Measurements from ENCODE around the gene MYO5B.
"Not testable (repeated sequence)": the region's sequence is repeated elsewhere in the genome, so short reads cannot be mapped to it uniquely, and the experiment has no call there.

The MYO5B gene

DNA sequence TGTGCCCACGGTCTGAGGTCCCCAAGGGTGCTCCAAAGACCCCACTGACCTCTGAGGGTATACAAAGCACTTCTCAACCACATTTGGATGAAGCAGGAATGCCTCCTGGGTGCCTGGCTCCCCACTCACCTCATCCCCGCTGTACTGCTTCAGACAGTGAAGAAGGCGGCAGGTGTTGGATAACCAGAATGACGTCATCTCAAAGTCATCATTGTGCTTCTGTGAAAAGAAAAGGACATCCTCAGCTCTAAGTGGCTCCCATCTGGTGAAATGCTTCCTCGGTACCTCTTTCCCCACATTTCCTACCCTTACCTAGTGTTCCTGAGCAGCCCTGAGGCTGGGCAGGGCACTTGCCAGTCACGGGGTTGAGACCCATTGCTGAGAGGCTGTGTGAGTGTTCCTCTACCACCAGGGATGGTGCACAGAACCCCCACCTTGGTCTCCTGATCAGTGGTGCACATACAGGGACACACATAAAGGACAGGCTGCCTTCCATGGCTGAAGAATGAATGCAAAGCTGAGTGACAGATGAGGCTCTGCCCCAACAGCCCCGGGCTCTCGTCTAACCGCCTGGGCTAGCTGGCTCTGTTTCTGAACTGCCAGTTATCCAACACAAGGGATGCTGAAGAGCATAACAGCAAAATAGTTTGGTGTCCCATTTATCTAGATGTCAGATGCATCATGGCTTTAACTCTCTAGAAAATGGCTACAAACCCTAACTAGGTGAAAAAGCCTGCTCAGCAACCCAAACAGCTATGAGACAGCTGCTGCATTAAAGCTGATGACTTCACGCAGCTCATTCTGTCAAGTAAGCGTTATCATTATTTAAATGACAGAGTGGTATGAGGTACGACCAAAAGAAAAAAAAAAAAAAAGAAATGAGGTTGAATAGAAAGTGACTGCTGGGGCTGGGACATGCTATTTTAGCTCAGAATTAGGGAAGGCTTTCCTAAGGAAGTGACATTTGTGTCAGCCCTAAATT lies 353.4 kb downstream of the MYO5B start:
- no peak for DNase-seq (ENCODE audit: low read depth in 2 of 2, low spot score in 1 of 2)

DNA sequence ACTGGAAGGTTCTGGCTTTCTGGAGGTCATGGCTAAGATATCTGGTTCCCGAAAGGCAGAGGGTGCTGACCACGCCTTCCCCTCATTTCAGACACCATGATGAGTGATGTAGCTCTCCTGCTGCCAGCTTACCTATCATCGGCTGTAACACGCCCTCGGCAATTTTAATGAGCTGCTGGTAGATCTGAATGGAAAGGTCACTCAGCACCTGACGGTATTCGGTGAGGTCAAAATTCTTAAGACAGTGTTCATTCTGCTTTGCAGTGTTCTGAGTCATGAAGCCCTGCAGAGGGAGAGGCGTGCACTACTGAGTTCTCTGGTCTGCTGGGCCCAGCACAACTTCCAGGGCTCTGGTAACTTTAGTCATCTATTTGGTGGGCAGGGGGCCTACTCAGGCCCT lies 355.9 kb downstream of the MYO5B start:
- no peak for DNase-seq (ENCODE audit: low read depth in 2 of 2, low spot score in 1 of 2)

DNA sequence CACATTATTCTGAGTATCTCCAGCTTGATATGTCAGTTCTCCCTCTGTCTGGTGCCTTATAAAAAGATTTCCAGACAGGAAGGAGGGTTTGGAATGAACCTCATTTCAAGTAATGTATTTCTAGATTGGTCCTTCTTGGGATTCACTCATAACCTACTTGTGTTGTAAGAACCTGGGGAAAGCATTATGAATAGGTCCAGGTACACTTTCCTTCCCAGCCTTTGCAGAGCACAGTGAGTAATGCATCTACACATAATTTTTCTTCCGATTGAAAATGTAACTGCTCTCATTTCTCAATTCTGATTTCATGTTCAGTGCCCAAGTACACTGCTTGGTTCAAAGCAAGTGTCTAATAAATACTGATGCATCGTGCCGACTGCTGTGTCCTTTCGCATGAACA lies 356.6 kb downstream of the MYO5B start:
- no peak for DNase-seq (ENCODE audit: low read depth in 2 of 2, low spot score in 1 of 2)

- DNase-seq (ENCODE audit: low read depth in 2 of 2, low spot score in 1 of 2): no peak
Measured at GRCh38 chr18:49837889-49838288, 357.1 kb downstream of the MYO5B start.

DNA sequence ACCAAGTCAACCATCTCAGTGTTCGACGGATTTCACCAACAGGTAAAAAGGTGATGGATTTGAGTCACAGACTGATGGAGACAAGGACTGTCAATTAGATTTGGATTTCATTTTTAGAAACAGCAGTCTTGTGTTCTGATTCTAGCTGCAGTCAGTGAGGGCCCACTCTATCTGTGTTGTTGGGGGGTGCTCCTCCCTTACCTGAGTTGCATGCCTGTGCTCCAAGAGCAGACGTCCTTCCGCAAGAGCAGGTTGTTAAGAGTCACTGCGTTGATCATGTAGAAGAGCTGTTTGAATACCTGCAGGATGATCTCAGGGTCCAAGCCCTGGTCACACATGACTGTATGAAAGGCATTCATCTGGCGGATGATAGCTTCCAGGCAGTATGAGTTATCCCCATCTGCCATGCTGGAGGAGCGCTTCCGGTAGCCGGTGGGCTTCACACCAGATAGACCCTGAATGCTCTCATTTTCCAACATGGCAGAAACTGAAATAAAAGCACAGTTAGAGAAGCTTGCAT lies 357.6 kb downstream of the MYO5B start:
- not testable (repeated sequence) for DNase-seq (ENCODE audit: low read depth in 2 of 2, low spot score in 1 of 2)

- no peak for DNase-seq (ENCODE audit: low read depth in 2 of 2, low spot score in 1 of 2)
Measured at GRCh38 chr18:49835405-49835804, 359.5 kb downstream of the MYO5B start.

GRCh38 chr18:49834258-49834657 lies 360.7 kb downstream of the MYO5B start:
- no peak for DNase-seq (ENCODE audit: low read depth in 2 of 2, low spot score in 1 of 2)

DNA sequence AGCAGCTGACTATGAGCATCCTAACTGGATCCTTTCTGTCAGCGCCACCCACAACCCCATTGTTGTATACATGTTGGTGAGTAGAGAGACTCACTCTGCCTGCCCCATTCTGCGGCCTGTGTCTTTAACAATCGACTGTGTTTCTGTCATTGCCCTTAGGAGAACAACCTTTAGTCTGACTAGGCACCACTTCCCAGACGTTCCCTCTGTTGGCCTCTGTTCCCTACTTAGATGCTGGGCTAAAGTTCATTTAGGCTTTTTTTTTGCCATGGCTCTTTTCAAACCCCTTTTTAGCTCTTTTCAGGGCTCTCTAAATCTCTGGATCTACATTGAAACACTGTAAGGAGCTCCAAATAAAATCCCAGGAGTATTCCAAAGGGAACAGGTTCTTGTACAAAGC lies 361.1 kb downstream of the MYO5B start:
- DNase-seq (ENCODE audit: low read depth in 2 of 2, low spot score in 1 of 2): no peak

DNA sequence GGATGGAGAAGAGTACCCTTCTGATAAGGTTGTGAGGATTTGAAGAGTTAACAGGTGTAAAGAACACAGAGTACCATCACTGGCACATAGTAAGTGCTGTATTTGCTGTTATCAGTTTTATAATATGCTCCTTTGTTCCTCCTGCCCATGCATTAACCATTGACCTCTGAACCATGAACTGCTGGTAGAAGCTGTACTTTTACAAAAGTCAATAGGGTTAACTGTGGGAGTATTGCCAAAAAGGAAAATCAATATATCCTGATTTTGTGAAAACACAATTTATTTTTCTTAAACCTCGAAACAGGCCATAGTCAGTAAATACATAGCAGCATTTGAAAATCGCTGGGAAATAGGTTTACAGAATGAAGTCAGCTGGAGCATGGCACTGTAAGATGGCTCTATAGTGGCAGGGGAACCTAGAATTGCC lies 362.7 kb downstream of the MYO5B start:
- DNase-seq (ENCODE audit: low read depth in 2 of 2, low spot score in 1 of 2): no peak

- no peak for DNase-seq (ENCODE audit: low read depth in 2 of 2, low spot score in 1 of 2)
Measured at GRCh38 chr18:49827996-49828395, 367.0 kb downstream of the MYO5B start.

- no peak for DNase-seq (ENCODE audit: low read depth in 2 of 2, low spot score in 1 of 2)
Measured at GRCh38 chr18:49819823-49820671, 374.9 kb downstream of the MYO5B start.

GRCh38 chr18:49819071-49819662 lies 375.8 kb downstream of the MYO5B start:
- no peak for DNase-seq (ENCODE audit: low read depth in 2 of 2, low spot score in 1 of 2)

GRCh38 chr18:49817947-49818346 lies 377.0 kb downstream of the MYO5B start:
- no peak for DNase-seq (ENCODE audit: low read depth in 2 of 2, low spot score in 1 of 2)

DNA sequence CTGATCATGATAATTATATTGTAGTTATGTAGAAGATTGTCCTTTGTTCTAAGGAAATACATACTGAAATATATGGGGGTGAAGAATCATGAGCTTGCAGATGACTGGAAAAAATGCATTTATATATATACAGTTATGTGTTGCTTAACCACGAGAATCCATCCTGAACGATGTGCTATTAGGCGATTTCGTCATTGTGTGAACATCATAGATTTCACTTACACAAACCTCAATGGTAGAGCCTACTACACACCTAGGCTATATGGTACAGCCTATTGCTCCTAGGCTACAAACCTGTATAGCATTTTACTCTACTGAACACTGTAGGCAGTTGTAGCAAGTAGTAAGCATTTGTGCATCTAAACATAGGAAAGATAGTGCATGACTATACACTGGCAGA lies 379.0 kb downstream of the MYO5B start:
- no peak for DNase-seq (ENCODE audit: low read depth in 2 of 2, low spot score in 1 of 2)

- DNase-seq (ENCODE audit: low read depth in 2 of 2, low spot score in 1 of 2): peak; percentile 10 to 19
Measured at GRCh38 chr18:49814147-49814499, 380.8 kb downstream of the MYO5B start.

DNA sequence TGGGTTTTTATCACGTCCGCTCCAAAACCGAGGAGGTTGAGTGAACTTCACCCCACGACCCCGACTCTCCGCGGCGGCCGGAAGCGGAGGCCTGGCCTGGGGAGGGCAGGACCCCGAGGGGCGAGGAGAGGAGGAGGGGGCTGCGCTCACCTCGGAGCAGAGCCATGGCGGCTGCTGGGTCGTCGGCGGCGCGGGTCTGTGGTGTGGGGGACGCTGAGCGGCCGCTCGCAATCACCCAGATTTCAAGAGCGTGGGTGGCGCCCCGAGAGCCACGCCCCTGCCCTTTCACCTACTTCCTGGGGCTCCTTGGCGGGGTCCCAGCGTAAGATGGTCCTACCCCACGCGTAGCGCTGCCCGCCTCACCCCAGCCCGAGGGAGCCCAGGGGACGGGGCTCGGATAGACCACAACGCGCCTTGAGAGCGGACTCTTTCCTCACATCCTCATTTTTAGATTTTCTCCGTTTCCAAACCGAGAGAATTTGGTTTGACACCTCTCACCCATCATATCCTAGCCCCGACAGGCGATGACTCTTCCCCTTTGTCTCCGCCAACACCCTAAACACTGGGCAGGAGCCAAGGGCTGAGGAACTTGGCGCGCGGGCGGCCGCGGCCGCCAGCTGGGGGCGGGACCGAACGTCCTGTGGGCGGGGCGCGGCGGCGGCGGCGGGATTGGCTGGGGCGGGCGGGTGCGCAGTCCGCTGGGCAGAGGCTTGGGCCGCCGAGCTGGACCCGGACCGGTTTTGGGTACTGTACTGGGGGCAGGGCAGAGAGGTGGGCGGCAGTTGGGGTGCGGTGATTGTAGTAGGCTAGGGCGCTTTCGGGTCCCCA lies 381.4 kb downstream of the MYO5B start, which contains the start of gene ACAA2:
ACAA2 (minus strand) TSS at position 215 of the 828 bp plus-strand sequence; CDS start at position 166, 49 bp downstream.
- peak; percentile 49 to 67 for DNase-seq (ENCODE audit: low read depth in 2 of 2, low spot score in 1 of 2)

GRCh38 chr18:49813069-49813318 lies 382.0 kb downstream of the MYO5B start:
- no peak for DNase-seq (ENCODE audit: low read depth in 2 of 2, low spot score in 1 of 2)

GRCh38 chr18:49812286-49813068 lies 382.5 kb downstream of the MYO5B start:
- DNase-seq (ENCODE audit: low read depth in 2 of 2, low spot score in 1 of 2): no peak

DNA sequence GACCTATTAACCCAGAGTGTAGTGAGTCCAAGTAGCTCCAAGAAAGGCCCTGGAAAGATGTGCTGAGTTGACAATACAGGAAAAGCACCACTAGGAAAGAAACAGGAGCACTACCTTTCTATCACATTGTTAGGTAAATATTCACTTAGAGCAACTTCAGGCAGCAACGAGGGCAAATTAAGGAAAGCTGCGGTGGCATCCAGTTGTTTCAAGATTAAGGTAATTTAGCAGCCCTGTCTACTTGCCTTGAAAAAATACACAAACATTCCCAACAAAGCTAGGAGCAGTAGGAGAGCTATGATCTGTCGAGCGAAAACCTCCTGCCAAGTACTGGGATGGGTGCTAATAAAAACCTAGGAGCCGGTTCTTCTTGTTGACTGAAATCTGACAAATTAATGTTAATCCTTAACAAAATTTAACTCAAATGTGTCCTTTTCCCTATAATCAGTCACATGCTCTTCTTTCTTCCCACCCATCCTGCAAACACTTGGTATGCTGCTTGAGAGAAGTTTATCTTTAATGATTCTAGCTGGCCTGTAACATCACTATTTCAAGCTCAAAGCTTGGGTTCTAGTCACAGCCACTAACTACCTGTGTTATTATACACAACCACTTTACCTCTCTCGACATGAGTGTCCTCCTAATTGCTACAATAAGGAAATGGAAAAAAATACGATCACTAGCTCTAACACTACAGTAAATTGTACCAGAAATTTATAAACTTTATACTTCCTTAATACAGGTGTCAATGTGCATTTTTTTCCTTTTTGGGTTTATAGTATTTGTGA lies 383.6 kb downstream of the MYO5B start:
- DNase-seq (ENCODE audit: low read depth in 2 of 2, low spot score in 1 of 2): no peak
